T follicular helper cell (primary cell): ENCODE results near the gene PAX6.

ENCODE experiments used
- DNase-seq: peaks from one replicate; pipeline ENCODE4 v3.0.0-alpha.2; 2020; ENCODE audit warnings: low read depth

The PAX6 gene

DNA sequence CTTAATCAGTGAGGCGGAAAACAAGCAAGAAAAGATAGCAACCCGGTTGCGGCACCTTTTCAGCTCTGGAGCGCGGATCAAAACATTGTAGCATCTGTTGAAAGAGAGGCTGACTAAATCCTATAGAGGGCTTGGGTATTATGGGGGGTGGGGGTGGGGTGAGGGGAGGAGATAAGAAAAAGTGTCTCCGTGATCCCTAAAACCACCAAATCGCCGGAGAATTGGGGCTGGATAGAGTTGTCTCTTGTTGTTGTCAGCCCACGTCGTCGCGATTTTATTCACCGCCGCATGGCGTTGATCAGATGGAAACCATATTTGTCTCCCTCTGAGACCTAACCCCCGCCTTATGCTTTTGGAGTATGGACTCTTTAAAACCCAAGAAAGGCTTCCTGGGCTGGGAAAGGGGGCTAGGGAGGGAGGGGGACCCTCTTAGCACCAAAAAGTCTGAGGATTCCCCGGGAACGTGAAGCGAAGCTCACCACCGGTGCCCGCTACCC is 13.0 kb downstream of the PAX6 start:
- no peak for DNase-seq

DNA sequence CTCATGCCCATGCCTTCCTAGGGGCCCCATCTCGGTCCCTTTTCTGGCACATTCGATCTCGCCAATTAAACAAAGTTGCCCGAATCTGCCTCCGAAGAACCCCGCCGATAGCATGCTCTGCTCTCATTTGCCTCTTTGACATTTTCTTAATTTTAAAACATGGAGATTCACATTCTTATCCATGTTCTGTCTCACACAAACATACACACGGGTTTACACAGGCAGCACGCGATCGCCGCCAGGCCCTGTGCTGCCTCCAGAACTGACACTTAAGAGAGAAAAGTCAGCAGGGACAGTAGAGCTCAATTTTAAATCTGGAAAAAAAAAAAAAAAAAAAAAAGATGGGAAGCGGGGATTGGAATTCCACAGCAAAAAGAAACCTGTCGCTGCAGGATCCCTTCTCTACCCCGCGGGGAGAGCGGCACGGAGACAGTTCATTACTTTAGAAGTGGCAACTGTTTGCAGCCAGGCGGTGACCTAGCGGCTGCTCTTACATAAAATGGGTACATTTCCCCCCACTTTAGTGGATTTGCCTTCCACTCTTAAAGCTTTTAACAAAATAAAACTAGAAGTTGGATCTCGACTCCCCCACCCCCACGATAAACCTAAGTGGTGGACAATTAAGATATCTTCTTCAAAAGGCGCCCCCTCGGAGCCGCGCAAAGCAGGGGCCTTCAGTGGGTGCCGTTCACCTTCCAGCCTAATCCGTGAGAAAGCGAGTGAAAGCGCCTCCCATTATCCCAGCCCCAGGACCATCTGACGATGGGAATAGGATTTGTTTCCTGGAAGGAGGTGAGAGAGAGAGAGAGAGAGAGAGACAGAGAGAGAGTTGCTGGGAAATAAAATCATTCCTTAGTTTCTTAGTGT is 13.7 kb downstream of the PAX6 start:
- DNase-seq = no peak

DNA sequence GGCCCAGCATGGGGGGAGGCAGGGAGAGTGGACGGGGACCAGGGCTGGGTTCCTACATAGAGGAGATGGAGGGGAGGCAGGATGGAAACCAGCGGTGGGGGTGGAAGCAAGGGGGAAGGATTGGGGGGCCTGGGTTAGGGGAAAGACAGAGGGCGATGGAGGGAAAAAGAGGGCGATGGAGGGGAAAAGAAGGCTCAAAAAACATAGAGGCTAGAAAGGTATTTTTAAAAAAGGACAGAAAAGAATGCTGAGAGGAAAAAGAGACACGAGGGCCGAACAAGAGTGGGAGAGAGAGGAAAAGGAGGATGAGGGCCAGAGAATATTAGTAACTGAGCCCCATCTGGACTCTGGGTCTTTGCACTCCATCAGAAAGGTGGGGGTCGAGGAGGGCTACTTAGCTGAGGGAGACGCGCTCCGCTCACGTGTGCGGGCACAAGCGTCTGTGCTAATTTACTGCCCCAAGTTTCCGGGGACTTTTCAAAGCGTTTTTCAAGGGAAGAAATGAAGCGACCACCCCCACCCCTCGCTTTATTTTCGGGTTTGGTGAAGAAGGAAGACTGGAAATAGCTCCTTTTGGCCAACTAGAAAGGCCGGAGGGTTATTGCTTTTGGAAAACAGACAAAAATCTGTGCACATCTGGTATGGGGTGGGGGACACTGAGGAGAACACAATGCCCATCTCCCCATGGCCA is 14.5 kb downstream of the PAX6 start:
- no peak for DNase-seq

GRCh38 chr11:31795706-31796498 is 15.2 kb downstream of the PAX6 start:
- DNase-seq = no peak

DNA sequence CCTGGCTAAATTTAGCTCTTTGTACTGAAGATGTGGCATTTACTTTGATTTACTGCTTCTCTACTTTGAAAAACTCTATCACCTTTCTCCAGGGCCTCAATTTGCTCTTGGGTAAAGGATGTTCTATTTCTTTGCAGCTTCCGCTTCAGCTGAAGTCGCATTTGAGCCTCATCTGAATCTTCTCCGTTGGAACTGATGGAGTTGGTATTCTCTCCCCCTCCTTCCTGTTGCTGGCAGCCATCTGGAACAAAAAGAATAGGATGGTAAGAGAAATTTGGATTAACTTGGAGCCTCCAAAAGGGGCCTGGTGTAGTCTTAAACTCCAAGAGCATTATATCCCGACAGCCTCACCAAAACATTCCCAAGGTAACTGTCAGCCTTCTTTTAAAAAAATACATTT is 16.6 kb downstream of the PAX6 start:
- DNase-seq = no peak

DNA sequence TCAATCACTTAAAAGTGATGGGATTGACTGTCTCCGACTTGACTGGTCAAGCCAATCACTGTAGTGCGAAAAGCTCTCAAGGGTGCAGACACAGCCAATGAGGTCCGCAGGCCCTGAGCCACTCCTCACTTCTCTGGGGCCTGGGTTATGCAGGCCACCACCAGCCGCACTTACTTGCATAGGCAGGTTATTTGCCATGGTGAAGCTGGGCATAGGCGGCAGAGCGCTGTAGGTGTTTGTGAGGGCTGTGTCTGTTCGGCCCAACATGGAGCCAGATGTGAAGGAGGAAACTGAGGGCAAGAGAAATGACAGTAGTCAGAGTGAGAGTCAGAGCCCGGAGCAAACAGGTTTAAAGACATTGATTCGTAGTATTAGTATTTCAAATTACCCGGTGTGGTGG is 17.9 kb downstream of the PAX6 start:
- DNase-seq = no peak

DNA sequence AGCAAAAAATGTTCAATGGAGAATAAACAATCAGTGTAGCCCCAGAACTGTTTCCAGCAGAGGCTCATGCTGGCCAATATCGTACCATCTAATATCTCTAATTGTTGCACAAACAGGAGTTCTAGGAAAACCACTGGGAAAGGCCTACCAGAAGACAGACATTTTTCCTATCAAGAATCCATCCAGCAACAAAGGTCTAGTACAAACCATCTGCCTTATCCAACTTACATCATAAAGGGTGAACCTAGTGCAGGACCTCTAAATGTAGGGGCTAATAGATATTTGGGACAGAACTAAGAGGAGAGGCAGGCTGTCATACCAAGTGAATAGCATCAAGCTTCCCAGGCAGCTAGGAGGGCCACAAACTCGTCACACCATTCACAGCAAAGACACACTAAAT is 18.7 kb downstream of the PAX6 start:
- no peak for DNase-seq

GRCh38 chr11:31792036-31792435 is 19.1 kb downstream of the PAX6 start:
- no peak for DNase-seq

GRCh38 chr11:31790649-31791048 is 20.5 kb downstream of the PAX6 start:
- DNase-seq = no peak

GRCh38 chr11:31788085-31788484 is 23.0 kb downstream of the PAX6 start:
- DNase-seq = no peak

- DNase-seq = no peak
These were observed 24.0 kb downstream of the PAX6 start for GRCh38 chr11:31786996-31787685.

DNA sequence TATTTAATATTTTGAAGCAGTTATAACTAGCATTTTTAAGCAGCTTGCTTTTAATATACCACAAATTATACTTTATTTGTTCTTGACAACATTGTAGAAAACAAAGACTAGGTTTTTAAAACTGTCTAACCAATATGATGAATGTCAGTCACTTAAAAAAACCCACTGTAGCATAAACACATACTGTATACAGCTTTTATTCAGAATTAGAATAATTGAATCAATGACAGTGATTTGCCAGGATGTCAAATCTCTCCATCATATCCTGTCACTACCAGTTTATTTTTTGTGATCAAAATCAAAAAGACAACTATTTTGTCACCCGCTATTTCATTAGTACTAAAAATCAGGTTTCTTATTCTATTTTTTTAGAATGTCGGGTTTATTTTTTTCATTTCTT is 26.5 kb downstream of the PAX6 start:
- no peak for DNase-seq

GRCh38 chr11:31783252-31783651 is 27.9 kb downstream of the PAX6 start:
- DNase-seq = no peak

DNA sequence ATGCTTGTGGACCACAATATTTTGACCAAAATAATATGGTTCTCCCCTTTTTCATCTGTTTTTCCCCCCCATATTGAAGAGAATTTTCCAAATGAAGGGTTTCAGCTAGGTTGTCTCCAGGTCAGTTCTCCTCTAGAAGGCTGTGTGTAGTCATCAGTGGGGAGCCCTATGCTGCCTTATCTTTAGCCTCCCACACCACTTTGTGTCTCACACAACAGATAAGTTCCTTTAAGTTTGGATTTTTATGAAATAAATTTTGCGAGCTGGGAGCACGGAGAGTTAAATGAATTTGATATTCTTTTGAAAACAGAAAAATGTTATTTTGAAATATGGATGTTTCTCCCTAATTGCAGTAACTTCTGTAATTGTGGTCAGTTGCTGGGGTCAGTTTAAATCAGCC is 28.9 kb downstream of the PAX6 start:
- no peak for DNase-seq

DNA sequence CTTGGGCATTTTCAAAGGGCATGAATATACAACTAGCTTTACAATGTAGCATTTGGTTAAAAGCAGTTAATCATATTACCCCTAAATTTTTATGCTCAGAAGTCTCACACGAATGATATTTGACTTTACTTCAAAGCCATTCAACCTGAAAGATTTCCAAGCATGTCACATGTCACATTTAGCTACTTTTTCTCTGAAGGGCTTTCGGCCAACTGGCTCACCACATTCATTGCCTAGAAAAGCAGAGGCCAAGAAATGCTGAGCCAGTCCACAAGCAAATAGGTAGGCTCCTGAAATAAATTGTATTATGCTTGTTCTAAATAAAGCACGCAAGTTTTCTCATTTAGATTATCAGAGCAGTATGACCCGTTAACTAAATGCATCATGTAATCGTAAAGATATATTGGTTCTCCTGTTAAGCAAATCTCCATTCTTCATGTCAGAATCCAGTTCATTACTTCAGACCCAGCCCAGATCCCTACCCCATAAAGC is 30.6 kb downstream of the PAX6 start:
- no peak for DNase-seq

DNA sequence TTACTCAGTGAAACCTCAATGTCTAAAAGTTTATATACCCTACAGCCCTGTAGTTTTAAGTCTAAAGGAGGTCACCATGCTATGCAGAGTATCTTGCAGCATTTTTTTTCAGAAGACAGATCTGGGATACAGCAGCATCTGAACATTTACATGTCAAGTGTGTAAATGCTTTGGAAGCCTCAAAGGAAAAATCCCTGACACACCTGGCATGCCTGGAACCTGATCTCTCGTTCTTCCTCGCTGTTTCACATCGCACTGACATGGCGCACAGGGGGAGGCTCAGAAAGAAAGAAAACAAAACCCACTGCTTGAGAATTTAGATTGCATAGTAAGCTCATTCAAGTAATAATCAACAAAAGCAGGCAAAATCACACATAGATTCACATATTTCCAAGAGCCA is 31.0 kb downstream of the PAX6 start:
- no peak for DNase-seq

GRCh38 chr11:31779374-31779791 is 31.7 kb downstream of the PAX6 start:
- DNase-seq = no peak

- no peak for DNase-seq
These were observed 38.7 kb downstream of the PAX6 start for GRCh38 chr11:31772412-31772811.

GRCh38 chr11:31770011-31770700 is 41.0 kb downstream of the PAX6 start:
- no peak for DNase-seq

DNA sequence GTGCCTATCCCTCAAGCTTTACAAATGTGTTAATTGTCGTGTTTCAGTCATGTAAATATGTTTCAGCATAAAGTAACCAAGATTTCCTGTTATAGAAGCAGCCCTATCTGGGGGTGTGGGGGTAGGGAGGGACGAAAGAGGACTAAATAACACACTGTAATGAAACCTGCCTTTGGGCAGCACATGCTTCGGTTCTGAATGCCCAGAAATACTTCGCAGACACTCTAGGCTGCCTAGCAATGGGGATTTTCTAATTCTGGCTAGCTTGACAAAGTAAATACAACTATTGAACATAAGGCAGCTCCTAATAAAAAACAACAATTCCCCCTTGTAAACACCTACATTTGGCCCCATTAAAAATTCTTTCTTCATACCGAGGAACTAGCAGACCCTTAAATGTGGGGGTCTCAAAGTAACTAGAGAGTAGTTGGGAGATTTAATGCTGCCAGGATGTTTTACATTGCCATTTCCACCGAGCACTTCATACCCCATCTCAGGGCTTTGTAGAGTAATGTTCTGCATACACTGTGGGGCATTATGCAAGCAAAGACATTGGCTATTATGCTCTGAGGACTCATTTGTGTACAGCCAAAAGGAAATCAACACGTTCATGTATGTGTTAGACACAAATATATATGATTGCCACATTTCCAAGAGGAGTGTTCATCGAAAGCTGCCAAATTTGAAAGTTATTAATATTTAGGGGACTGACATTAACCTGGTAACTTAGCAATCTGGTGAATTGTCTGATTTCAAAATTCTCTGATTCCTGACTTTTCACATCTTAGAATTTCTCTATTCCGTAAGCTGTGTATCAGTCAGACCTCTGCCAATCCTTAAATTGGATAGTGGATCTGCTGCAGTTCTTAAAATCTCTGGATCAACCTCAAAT is 42.1 kb downstream of the PAX6 start:
- DNase-seq = no peak
